GM19193 (cell line): ENCODE results near the gene COG8.

Experiments
- POLR2A ChIP-seq: IDR thresholded peaks from 4 replicates; pipeline ENCODE4 v1.6.1; 2011; ENCODE audit not compliant: insufficient read depth, insufficient read length; ENCODE audit errors: extremely low read depth

Gene COG8

DNA sequence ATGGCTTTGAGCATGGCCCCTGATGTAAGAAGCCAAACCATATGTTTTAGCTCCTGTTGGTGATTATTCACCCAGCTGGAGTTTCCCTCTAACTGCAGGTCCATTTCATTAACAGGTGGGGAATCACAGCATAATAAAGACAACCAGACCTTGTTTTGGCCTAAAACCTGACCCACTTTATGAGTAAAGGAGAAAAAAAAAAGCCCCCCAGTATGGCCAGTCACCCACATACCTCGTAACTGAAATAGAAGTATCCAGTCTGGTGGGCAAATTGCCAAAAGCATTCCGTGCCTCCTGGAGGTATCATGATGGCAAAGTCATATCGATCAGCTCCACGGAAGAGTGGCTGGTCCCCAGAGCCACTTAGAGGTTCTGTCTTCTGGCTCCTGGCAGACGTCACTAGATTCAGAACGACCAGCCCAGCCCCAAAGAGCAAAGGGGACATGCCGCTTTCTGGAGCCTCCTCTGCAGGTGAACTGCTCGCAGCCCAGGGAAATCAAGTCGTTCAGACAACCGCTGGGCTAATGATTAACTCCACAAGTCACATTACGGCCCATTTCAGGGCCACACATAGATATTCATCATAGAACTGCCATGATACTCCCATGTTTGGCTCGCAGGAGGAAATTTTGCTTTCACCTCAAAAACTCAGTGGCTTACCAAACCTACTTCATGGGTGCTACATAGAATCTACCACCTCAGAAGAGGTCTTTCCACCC lies 12.1 kb upstream of the COG8 start, which contains the start of gene TMED6:
Gene TMED6, minus strand, starts transcription at position 478 of the 719 bp plus-strand sequence. Its CDS starts 33 bp downstream, at position 445.
- TF ChIP-seq POLR2A = no peak

GRCh38 chr16:69350536-69351133 lies 11.3 kb upstream of the COG8 start:
- TF ChIP-seq POLR2A = no peak

- no peak for TF ChIP-seq POLR2A
Observed at GRCh38 chr16:69349536-69349935, 10.2 kb upstream of the COG8 start.

DNA sequence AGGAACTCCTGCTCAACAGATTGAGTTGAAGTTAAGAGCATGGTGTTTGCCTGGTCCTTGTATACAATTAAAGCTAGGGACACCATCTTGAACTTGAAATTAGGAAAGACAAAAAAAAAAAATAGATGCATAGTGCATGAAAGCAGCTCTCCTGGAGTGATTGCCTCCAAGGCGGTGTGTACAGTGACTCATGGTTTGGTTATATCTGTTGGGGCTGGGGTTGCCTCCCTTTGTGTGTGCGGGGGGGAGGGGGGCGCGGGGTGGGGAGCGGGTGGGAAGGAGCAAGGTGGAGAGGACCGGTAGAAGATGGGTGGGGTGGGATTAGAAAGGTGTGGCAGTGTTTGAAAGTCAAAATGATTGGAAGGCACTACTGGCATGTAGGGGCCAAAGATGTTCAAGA lies 8.9 kb upstream of the COG8 start:
- no peak for TF ChIP-seq POLR2A

DNA sequence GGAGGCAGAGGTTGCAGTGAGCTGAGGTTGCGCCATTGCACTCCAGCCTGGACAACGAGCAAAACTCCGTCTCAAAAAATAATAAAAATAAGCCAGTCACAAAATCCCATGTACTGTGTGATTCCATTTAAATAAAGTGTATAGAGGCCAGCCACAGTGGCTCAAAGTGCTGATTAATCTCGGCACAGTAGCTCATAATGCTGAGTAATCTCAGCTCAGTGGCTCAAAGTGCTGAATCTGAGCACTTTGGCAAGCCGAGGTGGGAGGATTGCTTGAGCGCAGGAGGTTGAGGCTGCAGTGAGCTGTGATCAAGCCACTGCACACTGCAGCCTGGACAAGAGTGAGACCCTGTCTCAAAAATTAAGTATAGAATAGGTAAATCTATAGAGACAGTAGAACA lies 7.3 kb upstream of the COG8 start:
- no peak for TF ChIP-seq POLR2A

- no peak for TF ChIP-seq POLR2A
Observed at GRCh38 chr16:69345923-69346322, 6.6 kb upstream of the COG8 start.

DNA sequence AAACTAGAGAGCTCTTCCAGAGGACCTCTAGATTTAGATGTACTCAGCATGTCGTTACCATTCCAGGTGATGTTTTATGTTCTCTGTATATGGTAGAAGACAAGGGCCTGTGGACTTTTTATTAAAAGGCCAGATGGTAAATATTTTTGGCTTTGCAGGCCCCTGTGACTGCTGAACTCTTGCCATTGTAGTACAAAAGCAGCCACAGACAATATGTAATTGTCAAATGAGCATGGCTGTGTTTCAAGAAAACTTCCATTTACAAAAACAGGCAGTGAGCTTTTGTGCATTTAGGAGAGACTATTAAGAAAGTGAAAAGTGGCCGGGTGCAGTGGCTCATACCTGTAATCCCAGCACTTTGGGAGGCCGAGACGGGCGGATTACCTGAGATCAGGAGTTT lies 4.8 kb upstream of the COG8 start:
- TF ChIP-seq POLR2A = no peak

GRCh38 chr16:69340095-69340644 lies 806 bp upstream of the COG8 start:
- no peak for TF ChIP-seq POLR2A

DNA sequence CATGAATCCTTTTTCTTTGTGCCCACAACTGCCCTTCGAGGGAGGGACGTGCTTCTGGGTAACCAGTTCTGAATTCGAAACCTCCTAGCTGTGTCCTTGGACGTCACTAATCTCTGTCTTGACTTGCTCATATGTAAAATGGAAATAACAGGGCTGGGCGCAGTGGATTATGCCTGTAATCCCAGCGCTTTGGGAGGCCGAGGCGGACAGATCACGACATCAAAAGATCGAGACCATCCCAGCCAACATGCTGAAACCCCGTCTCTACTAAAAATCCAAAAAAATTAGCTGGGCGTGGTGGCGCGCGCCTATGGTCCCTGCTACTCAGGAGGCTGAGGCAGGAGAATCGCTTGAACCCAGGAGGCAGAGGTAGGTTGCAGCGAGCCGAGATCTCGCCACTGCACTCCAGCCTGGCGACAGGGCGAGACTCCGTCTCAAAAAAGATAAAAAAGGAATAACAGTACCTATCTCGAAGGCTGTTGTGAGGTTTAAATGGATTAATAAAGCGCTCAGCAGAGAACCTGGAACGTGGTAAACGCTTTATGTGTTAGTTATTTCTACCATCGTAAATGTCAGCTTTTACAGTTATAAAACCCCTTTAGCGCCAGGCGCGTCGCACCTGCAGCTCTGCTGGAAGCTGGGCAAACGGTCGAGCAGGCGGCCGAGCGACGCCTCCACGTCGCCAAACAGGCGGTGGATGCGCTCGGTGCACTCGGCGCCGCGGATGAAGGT lies 641 bp downstream of the COG8 start:
- TF ChIP-seq POLR2A = no peak

- no peak for TF ChIP-seq POLR2A
Observed at GRCh38 chr16:69334696-69335095, 4.7 kb downstream of the COG8 start.

DNA sequence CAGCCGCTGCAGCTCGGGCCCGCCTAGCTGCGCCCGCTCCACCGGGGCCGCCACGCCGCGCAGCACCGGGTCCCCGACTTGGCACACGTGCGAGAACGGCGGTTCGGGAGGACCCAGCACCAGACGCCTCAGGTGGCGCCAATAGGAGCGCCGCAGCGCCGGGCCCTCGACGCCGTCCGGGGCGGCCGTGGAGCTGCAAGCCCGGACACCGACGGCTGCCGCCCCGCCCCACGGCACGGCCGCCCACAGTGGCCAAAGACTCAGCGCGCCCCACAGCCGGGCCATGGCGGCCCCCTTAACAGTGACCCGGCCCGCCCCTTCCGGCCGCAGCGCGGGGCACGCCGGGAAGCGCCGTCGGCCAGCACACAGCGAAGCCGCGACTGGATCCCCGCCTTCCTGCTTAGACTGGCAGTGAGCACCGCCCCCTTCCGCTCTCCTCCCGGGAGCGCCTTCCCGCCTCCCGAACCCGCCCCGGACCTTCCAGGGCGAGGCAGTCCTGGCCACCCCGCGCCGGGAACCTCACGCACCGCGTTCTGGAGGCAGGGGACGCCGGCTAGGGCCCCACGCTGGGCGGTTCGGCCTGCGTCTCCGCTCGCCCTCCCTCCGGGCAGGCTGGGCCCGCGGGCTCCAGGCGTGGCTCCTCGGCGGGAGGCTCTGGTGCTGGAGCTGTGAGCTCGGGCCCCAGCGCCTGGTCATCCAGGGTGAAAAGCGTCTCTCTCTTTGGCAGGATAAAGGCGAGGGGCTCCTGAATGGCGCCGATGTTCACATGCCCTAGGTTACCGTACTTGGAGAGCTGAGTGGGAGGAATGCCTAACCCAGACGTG lies 8.9 kb downstream of the COG8 start, which contains the start of gene PDF:
Gene PDF, minus strand, starts transcription at position 303 of the 824 bp plus-strand sequence. Its CDS starts 18 bp downstream, at position 285.
- peak; percentile 77 for TF ChIP-seq POLR2A

DNA sequence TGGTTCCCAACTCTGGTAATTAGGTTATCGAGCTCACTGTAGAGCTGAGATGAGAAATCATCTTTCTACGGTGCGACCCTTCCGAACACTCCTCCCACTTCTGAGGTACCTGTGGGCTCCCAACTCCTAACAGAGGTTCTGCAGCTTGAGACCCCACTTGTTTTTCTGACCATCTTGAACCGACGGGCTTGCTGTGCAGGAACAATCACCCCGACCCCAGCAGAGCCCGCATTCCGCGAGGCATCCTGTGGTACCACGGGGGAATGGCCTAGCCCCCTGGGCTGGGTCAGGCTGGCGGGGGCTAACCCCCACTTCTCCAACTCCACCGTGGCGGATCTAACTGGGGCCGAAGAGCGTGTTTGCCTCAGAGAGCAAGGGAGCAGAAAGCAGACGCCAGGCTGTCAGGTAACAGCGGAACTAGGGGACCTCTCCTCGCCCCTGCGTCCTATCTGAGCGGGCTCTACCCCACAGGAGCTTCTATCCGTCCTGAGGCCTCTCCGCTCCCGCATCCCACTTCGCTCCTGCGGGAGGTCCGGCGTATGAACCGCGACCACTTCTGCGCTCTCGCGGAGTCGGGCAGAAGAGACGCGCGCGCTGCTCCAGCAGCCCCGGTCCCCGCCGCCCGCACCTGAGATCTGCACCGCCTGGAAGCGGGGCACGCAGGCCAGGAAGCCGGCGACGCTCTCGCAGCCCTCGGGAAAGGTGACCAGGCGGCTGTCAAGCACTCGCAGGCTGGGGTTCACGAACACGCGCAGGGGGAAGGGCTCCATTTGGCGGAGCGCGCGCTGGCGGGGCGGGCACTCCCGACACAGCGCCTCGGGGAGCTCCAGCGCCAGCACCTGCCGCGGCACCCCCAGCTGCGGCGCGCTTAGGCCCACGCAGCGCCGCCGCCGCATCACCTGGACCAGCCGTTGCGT lies 9.7 kb downstream of the COG8 start:
- no peak for TF ChIP-seq POLR2A

GRCh38 chr16:69328854-69329316 lies 10.5 kb downstream of the COG8 start:
- no peak for TF ChIP-seq POLR2A
